Cardiac muscle cell (in vitro differentiated cells and primary cell): ENCODE data around the gene NCR2. TPM values are rescaled to one million over a fixed set of nuclear protein-coding genes. Genes with fewer than 3 reads are reported as not detected.

Experiments used
- DNase-seq, 2 donors: peaks; one replicate each; pipeline versions ENCODE4 v3.0.0 to v3.0.0-alpha.2; 2010 to 2017; ENCODE audit warnings: low read depth in 1 of 2, low spot score in 1 of 2
- H3K27ac ChIP-seq: fragments of 200-600 bp; sonication (generic); 2 replicates; pipeline ENCODE4 v1.5.1; 2016
- H3K27me3 ChIP-seq: fragments of 200-600 bp; sonication (generic); 2 replicates; pipeline ENCODE4 v1.6.0; 2016; ENCODE audit warnings: control low read depth
- H3K36me3 ChIP-seq: fragments of 200-600 bp; sonication (generic); 2 replicates; pipeline ENCODE4 v1.5.1; 2016; ENCODE audit warnings: control low read depth
- H3K4me1 ChIP-seq: fragments of 200-600 bp; sonication (generic); 2 replicates; pipeline ENCODE4 v1.8.1; 2017; ENCODE audit warnings: low read depth, mild to moderate bottlenecking, mixed run types
- H3K4me3 ChIP-seq: fragments of 200-600 bp; sonication (generic); 2 replicates; pipeline ENCODE4 v1.5.1; 2016; ENCODE audit warnings: mild to moderate bottlenecking
- H3K9me3 ChIP-seq: fragments of 200-600 bp; sonication (generic); 2 replicates; pipeline ENCODE4 v1.5.1; 2017; ENCODE audit warnings: low read depth, mild to moderate bottlenecking, control low read depth
- polyA plus RNA-seq: library from polyadenylated mRNA; unstranded; fragments of >200 nt; fragmentation: Nextera tagmentation; extraction: Ambion mirVana; gene quantifications from 2 replicates; pipeline ENCODE4 v1.2.1, GENCODE V29; 2016
- total RNA-seq: library from RNA; depleted of rRNA; stranded (reverse); fragments of >200 nt; gene quantifications from 2 replicates; pipeline ENCODE4 v1.2.3, GENCODE V29; 2016
- TF ChIP-seq, protein P1 (sequence below): IDR thresholded peaks from 2 replicates; pipeline ENCODE4 v1.5.1; 2012; ENCODE audit warnings: low read depth, mild to moderate bottlenecking, low read length

The NCR2 gene
- total and polyA plus RNA-seq, 2 experiments from 2014 or later: not detected

- no peak for DNase-seq
- TF ChIP-seq, protein P1, sequence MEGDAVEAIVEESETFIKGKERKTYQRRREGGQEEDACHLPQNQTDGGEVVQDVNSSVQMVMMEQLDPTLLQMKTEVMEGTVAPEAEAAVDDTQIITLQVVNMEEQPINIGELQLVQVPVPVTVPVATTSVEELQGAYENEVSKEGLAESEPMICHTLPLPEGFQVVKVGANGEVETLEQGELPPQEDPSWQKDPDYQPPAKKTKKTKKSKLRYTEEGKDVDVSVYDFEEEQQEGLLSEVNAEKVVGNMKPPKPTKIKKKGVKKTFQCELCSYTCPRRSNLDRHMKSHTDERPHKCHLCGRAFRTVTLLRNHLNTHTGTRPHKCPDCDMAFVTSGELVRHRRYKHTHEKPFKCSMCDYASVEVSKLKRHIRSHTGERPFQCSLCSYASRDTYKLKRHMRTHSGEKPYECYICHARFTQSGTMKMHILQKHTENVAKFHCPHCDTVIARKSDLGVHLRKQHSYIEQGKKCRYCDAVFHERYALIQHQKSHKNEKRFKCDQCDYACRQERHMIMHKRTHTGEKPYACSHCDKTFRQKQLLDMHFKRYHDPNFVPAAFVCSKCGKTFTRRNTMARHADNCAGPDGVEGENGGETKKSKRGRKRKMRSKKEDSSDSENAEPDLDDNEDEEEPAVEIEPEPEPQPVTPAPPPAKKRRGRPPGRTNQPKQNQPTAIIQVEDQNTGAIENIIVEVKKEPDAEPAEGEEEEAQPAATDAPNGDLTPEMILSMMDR: no peak
- Histone ChIP-seq H3K4me1 (no peaks in the 10 kb centered on the region), H3K4me3 (no peak overlapping the region), H3K9me3 (no peaks in the 10 kb centered on the region), H3K36me3 (no peaks in the 10 kb centered on the region), H3K27ac (no peak overlapping the region), H3K27me3 (peaks cover 35% of the 10 kb centered on the region)
Measured at GRCh38 chr6:41325446-41326066, 9.9 kb upstream of the NCR2 start.

- Histone ChIP-seq H3K27ac (no peak overlapping the region), H3K4me1 (no peaks in the 10 kb centered on the region), H3K9me3 (no peaks in the 10 kb centered on the region), H3K27me3 (peaks cover 35% of the 10 kb centered on the region), H3K4me3 (no peak overlapping the region), H3K36me3 (no peaks in the 10 kb centered on the region)
- TF ChIP-seq, protein P1: no peak
- DNase-seq: no peak
Measured at GRCh38 chr6:41326092-41326491, 9.3 kb upstream of the NCR2 start.

DNA sequence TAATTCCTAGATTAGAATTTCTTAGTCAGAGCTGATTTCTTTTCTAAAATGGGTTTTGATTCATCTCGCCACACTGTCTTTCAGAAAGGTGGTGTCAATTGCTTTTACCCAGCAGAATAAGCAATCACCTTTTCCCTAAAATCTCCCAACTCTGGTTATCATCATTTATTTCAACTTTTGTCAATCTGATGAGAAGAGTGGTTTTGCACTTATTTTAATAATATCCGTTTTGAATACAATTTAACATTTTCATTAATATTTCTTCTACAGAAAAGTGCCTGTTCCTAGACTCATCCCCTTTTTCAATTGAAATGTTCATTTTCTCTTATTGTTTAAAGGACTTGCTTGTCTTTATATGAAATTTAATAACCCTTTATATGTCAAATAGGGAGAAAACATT is 8.2 kb upstream of the NCR2 start:
- H3K4me1 ChIP-seq: no peaks in the 10 kb centered on the region
- H3K27ac ChIP-seq: no peak overlapping the region
- TF ChIP-seq, protein P1: no peak
- H3K27me3 ChIP-seq: peaks cover 35% of the 10 kb centered on the region
- DNase-seq: no peak
- H3K4me3 ChIP-seq: no peak overlapping the region
- H3K9me3 ChIP-seq: no peaks in the 10 kb centered on the region
- no peaks in the 10 kb centered on the region for H3K36me3 ChIP-seq

GRCh38 chr6:41331401-41332150 is 3.8 kb upstream of the NCR2 start:
- Histone ChIP-seq H3K9me3 (no peaks in the 10 kb centered on the region), H3K4me3 (no peak overlapping the region), H3K36me3 (no peaks in the 10 kb centered on the region), H3K4me1 (no peaks in the 10 kb centered on the region), H3K27me3 (peaks cover 17% of the 10 kb centered on the region), H3K27ac (no peak overlapping the region)
- peak in 1 of 2 donors; percentile 23 for DNase-seq
- TF ChIP-seq, protein P1: no peak

GRCh38 chr6:41332241-41332640 is 3.2 kb upstream of the NCR2 start:
- Histone ChIP-seq H3K36me3 (no peaks in the 10 kb centered on the region), H3K9me3 (no peaks in the 10 kb centered on the region), H3K27me3 (peaks cover 13% of the 10 kb centered on the region), H3K4me3 (no peak overlapping the region), H3K4me1 (no peaks in the 10 kb centered on the region), H3K27ac (no peak overlapping the region)
- TF ChIP-seq, protein P1: no peak
- no peak for DNase-seq
